Mucosa of gallbladder (tissue), 1 donor: ENCODE measurements around the gene NHEJ1. TPM values are rescaled to one million over a fixed set of nuclear protein-coding genes. Genes with fewer than 3 reads are reported as not detected.
A peak's percentile ranks its signal among the peaks of the same experiment; 100 is the strongest.

Experiments
- DNase-seq: peaks from one replicate; pipeline ENCODE4 v3.0.0-alpha.2; 2020; ENCODE audit warnings: low spot score
- total RNA-seq: library from RNA; stranded (reverse); gene quantifications from one replicate; pipeline ENCODE4 v1.2.1, GENCODE V29; 2021
- donor health status: DM: no; HTN: no; CAD: no.

Gene NHEJ1
- total RNA-seq, 1 donor from 2014 or later, result 8.7 TPM

DNA sequence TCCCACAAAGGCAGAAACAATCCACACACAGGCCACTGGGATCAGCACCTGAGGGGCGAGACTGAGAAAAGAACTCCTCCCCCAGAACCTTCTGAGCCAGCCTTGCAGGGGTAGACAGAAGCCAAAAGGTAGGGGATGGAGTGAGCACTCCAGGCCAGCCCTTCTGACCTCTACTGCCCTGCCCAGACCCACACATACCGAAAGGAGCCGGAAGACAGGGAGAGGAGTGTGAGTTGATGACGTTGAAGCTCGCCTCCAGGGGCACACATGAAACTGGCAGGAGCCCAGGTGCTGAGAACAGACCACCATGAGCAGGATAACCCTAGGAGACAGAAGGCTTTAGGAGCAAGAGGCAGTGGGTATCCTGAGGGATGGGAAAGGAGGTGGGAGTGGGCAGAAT, 7.4 kb upstream of the NHEJ1 start:
- no peak for DNase-seq

DNA sequence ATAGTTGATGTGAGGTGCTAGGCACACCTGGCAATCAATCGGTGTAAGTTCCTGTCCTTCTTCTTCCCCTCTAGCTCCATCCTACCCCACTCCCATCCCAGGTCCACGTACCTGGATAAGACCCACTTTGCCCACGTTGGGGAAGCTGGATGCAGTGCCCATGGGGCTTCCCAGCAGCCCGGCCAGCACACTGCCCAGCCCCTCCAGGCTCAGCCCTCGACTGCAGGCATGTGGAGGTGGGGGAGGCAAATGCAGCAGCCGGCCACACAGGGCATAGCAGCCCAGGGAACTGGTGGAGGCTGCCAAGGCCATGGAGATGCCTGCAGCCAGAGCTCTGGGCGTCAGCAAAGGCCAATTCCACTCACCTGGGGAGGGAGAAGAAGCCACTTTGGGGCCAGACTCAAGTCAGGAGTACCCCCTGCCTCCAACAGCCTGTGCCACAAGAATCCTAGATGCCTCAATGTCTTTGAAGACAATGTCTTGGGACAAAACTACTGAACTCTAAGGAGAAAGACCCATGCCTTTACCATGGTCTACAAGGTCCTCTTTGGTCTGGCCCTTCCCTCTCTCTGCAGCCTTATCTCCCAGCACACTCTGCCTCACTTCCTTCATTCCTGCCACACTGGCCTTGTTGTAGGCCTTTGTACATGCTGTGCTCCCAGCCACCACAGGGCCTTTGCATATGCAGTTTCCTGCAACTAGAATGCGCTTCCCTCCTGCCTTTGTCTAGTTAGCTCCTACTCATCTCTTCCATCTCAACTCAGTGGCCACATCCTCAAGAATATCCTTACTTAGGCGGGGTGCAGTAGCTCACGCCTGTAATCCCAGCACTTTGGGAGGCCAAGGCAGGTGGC, 4.7 kb upstream of the NHEJ1 start:
- DNase-seq, result no peak

DNA sequence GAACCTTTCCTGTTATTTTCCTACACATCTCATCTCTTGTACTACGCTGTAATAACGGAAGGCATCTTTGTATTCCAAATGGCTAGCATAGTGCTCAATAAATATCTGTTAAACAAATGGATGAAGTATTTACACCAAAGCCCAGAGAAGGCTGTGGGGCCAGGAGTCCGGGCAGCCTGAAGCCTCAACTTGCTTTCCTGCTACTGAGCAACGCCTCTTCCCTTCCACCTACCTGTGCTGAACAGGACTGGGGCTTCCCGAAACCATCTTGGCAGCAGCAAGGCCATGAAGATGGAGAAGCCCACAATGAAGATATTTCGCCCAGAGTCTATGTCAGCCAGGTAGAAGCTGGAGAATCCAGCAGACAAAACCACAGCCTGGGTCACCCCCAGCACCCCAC, 2.5 kb upstream of the NHEJ1 start:
- no peak for DNase-seq

DNA sequence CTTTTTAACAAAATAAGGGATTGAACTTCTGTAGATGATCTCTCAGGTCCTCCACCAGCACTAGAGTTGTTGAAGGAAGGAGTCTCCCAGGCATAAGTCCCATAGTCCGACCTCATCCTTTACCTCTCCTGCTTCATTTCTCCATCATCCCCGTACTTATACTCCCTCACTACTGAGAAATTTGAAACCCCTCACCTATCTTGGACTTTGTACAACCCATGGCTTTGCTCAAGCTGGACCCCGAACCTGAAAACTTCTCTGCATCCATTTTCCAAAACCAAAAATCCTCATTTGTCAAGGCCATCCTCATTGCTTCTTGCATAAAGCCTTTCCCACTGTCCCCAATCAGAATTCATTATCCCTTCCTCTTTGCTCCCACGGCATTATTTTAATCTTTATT, 482 bp upstream of the NHEJ1 start:
- no peak for DNase-seq

DNA sequence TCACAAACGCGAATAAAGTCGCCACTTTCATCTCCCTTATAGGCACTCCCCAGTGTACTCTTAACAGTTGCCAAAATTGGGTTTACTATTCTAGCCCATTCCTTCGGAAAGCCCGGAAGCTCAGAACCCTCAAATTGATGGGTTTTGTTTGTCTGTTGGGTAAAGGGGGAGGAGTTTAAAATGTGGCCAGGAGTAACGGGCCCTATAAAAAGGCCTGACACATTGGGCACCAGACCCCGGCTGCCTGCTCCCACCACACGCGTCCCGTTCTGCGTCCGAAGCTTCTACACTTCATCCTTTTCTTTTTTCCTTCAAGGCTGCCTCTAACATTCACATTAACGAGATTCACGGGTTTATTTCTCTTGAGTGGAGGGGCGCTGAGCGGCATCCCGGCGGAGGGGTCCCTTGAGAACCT, 837 bp downstream of the NHEJ1 start:
- no peak for DNase-seq

DNA sequence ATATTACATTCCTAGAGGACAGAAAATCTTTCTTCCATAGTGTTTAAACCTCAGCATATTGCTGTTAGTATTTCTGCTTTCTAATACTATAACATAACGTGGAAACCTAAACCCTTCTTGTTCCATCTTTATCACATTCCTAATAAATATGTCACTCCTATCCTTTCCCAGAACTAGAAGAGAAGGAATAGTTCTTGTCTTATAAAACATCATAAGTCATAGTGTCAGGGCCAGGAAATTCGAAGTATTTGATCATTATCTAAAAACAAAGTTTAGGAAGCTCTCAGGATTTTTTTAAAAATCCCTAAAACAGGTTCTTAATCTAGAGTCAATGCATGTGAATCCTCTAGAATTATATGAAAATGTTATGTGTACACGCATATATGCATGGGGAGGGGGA, 2.0 kb downstream of the NHEJ1 start:
- no peak for DNase-seq

DNA sequence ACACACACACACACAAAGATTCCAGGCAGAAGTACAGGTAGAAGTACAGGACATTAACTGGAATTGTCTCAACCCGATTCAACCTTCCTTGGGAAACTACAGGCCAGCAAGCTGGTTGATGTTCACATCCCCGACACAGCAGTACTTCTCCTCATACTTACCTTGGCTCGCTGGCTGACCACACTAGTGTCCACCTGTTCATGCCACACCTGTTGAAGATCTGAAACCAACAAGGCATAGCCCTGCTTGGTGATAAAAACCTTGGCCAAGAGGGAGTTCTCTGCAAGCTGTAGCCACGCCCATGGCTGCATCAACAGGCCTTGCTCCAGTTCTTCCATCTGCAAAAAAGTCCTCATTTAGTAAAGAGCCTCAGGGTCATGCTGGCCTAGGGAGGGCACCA, 2.6 kb downstream of the NHEJ1 start:
- no peak for DNase-seq

DNA sequence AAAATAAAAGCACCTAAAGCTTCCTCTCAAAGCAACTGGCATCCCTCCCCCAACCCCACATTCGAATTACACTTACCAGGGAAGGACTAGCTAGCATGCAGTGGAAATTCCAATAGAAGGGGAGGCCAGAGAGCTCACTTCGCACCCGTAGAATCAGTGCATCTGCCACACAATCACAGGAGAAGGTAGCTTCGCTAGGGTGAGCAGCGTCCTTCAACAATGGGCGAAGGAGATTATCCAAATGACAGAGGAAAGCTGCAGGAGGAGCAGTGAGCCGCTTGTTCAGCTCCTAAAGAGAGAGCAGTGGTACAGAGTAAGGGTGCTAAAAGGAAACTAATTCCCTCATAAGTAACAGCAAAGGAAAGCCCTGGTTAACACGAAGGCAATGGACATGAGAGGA, 3.2 kb downstream of the NHEJ1 start:
- DNase-seq, result no peak

DNA sequence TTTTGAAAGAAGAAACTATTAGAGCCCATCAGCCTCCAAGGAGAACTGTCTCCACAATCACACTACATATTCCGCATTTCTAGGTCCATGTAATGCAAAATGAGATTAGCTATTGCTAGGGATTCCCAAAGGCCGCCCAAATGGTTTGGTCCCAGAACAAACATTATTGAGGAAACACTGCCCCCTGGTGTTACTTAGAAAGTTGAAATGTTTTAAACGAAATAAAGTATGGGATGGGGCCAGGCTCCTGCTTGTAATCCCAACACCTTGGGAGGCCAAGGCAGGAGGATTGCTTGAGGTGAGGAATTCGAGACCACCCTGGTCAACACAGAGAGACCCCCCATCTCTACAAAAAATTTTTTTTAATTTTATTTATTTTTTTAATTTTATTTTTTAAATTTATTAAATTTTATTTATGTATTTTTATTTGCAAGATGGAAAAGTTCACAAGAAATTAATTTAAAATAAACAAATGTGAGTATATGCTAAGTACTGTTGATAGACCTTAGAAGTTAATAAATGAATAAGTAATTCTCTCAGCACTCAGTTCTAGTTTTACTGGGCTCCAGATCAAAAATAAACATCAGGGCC, 5.5 kb downstream of the NHEJ1 start:
- peak; percentile 46 for DNase-seq

DNA sequence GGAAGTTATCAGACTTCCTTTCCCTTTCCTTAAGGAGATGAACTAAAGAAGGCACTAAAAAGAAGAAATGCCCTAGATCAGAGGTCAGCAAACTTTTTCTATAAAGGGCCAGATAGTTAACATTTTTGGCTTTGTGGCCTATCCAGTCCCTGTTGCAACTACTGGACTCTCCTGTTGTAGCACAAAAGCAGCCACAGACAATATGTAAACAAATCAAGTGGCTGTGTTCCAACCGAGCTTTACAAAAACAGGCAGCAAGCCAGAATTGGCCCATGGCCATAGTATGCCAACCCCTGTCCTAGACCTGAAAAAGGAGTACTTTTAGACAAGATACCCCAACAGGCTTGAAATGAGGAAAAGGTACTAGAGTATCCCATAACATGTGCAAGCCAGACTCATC, 10.9 kb downstream of the NHEJ1 start:
- DNase-seq, result no peak

DNA sequence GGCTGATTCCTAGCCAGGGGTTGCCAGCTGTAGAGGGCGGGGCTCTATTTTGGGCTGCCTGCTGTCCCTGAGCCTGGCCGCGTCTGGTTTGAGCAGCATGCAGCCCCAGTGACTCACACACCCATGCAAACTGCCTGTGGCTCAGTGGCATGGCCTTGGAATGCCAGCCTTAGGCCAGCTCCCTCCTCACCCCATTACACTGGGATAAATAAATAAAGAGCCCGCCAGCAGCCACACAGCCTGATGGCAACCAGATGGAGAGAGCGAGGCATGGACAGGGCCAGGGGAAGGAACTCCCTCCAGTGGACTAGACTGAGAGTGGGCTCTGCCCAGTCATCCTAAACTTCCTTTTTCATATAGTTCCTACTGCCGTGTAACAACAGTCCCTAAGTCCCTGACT, 18.3 kb downstream of the NHEJ1 start:
- no peak for DNase-seq

DNA sequence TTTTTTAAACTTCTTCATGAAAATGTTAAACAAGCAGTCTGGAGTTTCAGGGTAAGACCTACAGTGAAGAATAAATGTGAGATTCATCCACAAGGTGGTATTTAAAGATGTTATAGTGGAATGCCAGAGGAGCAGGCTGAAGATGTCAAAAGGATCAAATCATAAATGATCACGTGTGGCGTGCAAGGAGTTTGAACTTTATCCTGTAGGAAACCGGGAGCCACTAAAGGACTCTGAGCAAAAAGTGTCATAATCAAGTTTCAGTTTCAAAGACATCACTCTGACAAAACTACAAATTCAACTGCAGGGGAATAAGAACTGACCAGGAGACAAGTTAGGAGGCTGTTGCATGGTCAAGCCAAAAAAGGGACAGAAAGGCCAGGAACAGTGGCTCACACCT, 19.9 kb downstream of the NHEJ1 start:
- DNase-seq, result no peak

DNA sequence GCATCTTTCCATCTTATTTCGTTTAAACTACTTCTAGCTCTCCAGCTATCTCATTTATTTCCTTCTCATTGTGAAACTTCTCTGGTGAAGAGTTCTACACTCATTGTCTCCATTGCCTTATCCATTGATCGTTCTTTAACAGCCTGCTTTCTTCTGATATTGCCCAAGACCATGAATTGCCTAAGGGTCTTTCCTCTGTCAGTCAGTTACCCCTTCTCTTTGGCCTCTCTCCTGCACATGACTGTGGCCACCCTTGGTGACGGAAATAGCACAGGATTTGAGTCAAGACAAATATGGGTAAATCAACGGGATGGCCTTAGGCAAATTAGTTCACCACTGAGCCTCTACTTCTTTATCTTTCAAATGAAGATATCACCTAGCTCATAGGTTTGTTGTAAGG, 26.6 kb downstream of the NHEJ1 start:
- DNase-seq, result no peak

DNA sequence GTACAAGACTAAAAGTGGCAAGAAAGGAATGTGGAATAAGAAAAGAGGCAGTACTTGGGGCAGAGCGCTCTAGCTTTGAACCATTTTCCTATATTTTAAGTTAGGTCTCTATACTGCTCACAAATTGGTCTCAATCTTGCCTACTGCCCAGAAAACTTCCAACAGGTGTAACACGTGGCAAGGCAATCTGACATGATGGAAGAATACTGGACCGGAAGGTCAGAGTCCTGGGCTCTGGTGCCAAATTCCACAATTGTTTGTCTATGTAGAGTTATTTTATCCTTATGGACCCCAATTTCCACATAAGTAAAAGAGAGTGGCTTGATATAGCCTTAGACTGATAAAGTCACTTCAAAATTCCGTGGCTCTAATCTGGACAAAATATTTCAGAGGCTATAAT, 28.9 kb downstream of the NHEJ1 start:
- no peak for DNase-seq

DNA sequence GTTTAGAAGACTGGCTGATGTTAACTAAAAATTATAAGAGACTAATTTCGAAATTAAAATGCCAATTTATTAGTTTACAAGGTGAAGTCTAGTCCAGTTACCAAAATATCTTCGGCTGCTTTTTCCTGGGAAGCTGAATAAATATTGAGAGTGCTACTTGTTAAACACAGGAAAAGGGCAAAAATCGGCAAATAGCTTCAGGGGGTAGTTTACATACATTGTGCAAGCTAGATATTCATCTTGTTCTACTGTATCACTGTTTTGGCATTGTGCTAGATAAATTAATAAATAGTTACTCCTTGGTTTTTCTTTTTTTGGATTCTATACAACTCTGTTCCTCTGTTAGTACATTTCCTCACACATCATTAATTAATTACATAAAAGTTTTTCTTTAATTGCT, 29.3 kb downstream of the NHEJ1 start:
- DNase-seq, result no peak

DNA sequence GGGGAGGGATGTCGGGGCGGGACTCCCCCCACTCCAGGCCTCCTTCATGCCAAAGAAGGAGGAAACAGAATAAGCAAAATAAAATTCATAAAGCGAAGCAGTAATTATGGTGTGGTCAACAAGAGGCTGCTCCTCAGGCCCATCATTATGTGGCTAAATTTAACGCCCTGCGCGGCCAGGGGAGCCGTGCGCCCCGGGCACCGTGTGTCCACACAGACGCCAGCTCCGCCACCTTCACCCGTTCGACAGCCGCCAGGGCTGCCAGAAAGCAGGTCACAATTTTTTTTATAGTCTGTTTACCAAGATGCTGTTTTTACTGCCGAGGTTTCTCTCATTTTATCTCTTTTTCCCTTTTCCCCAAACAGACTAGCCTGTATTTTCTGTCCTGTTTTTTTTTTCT, 31.0 kb downstream of the NHEJ1 start:
- no peak for DNase-seq

DNA sequence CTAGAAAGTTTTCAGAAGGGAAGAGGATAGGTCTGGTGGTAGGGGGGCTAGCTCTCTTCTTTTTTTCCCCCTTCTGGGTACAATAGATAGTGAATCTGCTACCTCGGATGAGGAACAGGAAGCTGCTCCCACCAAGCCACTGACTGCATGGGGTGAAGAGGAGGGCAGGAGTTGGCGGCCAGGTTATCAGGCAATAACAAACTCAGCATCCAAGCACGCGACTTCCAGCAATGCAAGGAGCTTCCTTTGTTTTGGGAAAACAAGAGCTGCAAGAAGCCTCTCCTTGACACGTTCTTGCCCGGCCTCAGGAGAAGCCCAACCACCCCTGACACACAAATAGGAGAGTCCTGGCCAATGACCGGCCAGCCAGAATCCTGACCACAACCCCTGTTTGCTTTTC, 32.2 kb downstream of the NHEJ1 start:
- DNase-seq, result no peak

DNA sequence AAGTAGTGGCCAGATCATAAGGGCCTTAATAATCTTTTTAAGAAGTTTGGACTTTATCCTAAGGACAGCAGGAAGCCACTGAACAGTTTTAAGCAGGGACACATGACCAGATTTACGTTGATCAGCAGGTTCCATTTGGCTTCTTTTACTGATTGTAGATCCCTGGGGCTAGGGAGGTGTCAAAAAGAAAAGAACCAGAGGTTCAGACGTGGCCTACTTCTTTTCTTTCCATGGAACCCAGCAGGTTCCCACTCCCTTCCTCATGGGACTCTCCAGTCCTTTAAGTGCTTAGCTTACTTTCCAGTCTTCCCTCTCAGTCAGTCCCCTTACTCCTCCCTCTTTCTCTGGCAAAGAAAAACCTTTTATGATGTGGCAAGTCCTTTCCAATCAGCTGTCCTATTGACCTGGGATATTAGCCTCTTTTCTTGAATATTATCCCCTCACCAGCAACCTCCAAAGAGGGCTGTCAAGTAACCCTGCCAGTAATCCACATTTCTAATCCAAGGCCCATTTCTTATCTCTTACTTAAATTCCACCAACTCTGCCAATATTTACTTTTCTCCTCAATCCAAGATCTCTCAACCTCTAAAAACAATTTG, 33.5 kb downstream of the NHEJ1 start:
- DNase-seq, result no peak

DNA sequence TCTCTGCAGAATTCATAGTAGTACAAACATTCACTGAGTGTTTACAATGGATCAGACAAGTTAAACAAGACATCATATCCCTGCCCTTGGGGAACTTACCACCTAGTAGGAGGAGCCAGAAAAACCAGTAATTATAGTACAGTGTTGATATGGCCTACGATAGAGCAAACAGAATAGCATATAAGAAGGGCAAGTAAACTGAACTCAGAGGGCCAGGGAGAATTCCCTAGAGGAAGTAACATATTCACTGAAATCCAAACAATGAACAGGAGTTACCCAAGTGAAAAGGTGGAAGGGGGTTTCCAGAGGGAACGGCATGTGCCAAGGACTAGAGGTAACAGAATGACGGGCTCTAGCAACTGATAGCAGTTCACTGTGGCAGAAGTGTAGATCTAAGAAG, 34.1 kb downstream of the NHEJ1 start:
- DNase-seq, result no peak

DNA sequence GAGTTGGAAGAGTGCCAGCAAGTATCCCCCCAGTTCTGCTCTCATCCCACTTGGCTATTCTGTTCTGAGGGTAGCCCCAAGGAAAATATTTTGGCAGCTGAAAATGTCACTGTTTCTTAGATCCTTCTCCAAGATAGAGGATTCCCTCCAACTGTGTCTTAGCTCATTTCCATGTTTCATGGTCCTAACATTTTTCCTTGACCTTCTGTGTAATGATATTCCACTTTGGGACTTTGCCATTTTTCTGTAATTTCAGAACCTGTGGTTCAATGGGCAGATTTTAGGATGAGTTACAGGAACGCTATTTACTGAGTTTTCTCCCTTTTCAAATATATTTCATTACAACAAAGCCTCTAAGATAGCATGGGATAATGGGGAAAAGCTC, 34.7 kb downstream of the NHEJ1 start:
- no peak for DNase-seq

DNA sequence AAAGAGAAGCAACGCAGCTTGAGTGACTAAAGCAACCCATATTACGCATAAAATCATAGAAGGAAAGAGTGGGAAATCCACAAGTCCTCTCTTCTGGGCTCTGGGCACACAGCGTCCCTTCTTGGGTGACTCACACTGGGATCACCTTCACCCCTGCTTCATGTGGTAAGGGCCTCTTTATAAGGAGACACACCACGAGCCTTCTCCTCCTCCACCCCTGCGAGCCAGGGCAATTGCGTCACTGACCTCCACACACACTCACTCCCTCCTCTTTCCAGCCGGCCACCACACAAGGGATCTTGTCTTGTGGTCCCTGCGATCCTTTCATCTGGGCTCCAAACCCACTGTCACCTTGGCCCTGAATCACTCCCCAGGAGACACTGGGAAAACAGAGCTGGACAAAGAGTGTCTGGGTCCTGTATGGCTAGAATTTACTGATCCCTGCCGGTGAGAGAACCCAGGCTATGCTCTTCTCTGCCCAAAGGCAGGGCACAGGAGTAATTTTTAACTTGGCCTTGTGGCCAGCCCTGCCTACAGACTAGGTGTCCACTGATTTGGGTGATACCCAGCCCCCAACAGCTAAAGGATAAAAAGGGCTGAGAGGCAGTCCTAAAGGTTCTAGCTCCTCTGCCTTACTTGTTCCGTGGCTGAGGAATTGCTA, 35.3 kb downstream of the NHEJ1 start:
- DNase-seq, result peak; percentile 28

DNA sequence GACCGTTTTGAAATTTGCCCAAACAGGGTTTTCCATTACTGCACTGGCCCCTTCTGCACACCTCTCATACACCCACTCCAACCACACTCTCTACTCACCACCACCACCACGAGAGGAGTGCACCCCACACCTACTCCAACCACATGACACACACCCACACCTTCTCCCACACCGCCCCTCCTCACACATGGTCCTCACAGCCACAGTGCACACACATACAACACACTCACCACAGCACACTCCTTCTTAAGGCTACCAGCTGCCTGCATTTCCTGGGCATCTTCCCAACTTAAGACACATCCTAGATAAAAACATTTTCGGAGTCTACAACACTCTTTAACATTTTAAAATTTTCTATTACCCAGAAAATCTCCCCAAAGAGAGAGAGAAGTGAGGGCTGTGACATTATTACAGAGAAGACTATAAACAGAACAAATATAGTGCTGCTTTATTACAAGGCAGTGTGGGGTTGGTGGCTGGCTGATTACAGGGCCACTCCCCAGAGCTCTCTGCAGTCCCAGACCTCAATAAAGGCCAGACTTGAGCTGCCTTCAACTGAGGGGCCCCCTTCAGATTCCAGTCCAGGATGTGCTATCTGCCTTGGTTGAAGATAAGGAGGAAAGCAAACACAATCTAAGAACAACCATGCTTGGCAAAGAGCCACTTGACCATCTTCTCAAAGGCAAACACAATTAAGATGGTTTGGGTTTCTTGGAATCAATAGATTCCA, 36.1 kb downstream of the NHEJ1 start:
- DNase-seq, result no peak
